Heart right ventricle (tissue), 16 donors: ENCODE measurements around the gene RBM20. TPM values are rescaled to one million over a fixed set of nuclear protein-coding genes. Genes with fewer than 3 reads are reported as not detected.
"Not testable (repeated sequence)": the region's sequence is repeated elsewhere in the genome, so short reads cannot be mapped to it uniquely, and the experiment has no call there.

Experiments used
- ATAC-seq, 8 donors: fragments of 200-7000 bp; cut with Tn5 transposase; one replicate each; pipeline ENCODE4 v1.9.1; 2020; ENCODE audit warnings: mild to moderate bottlenecking in 8 of 8, moderate library complexity in 8 of 8, moderate number of reproducible peaks in 1 of 8
- DNase-seq, 2 donors: peaks; one replicate each; pipeline ENCODE4 v3.0.0-alpha.2; 2020
- H3K27ac ChIP-seq, 10 donors: fragments of 200-600 bp; sonication (generic) in 2 of 10; one replicate each; pipeline versions ENCODE4 v1.5.0 to v1.8.0; 2020 to 2022; ENCODE audit warnings: mild to moderate bottlenecking in 3 of 10
- H3K27me3 ChIP-seq, 7 donors: fragments of 200-600 bp; one replicate each; pipeline ENCODE4 v1.8.0; 2021 to 2022; ENCODE audit warnings: mild to moderate bottlenecking in 2 of 7
- H3K36me3 ChIP-seq, 9 donors: fragments of 200-600 bp; sonication (generic) in 1 of 9; one replicate each; pipeline versions ENCODE4 v1.5.0 to v1.8.0; 2020 to 2022; ENCODE audit warnings: mild to moderate bottlenecking in 2 of 9
- H3K4me1 ChIP-seq, 9 donors: fragments of 200-600 bp; sonication (generic) in 1 of 9; one replicate each; pipeline versions ENCODE4 v1.5.0 to v1.8.0; 2020 to 2022; ENCODE audit warnings: mild to moderate bottlenecking in 4 of 9
- H3K4me3 ChIP-seq, 10 donors: fragments of 200-600 bp; sonication (generic) in 2 of 10; one replicate each; pipeline versions ENCODE4 v1.5.0 to v1.8.0; 2020 to 2022; ENCODE audit warnings: mild to moderate bottlenecking in 7 of 10, moderate library complexity in 2 of 10
- H3K9me3 ChIP-seq, 11 donors: fragments of 200-600 bp in 10 of 11; sonication (generic) in 2 of 11; one replicate each; pipeline versions ENCODE4 v1.5.0 to v1.8.0; 2013 to 2022; ENCODE audit warnings: mild to moderate bottlenecking in 2 of 11, control low read depth in 1 of 11, moderate library complexity in 1 of 11
- WGBS, 2 donors: extraction: QIAGEN DNeasy Blood & Tissue Kit; methylation state at CpG; one replicate each; pipeline ENCODE4 v1.1.7; 2013; ENCODE audit warnings: inconsistent platforms in 1 of 2; 5-methylcytosine and 5-hydroxymethylcytosine counted together
- intact Hi-C, 10 donors: fragments of 100-400 bp; cut with DNase I; formaldehyde crosslinking; loops; one replicate each; pipeline versions ENCODE4 v1.11.1 to v1.14.2; 2022
- polyA plus RNA-seq, 2 donors: library from polyadenylated mRNA; stranded (reverse); fragments of 200-250 nt; gene quantifications; one replicate each; pipeline ENCODE4 v1.2.3, GENCODE V29; 2013
- total RNA-seq, 10 donors: library from RNA; stranded (reverse); fragmentation: NEBNext Ultra II Directional in 3 of 10; extraction: Animal tissue kit (Norgen Biotek cat#: 25700) in 3 of 10; gene quantifications; one replicate each; pipeline versions ENCODE4 v1.2.1 to v1.2.4, GENCODE V29; 2021 to 2023
- TF ChIP-seq, protein P1 (sequence below), 9 donors: fragments of 200-600 bp; sonication (generic) in 2 of 9; IDR thresholded peaks; one replicate each; pipeline versions ENCODE4 v1.5.0 to v1.8.0; 2021 to 2022; ENCODE audit warnings: antibody characterized with exemption in 9 of 9, mild to moderate bottlenecking in 5 of 9, moderate library complexity in 1 of 9
- donor health status: Arrhythmogenic right ventricular cardiomyopathy.
- donor health status: ischemic (EF 13 %, LVEDD 7.1; RV severe dilation, severe dysfunction).
- donor health status: healthy with polysubstance abuse.
- donor health status: DM: no; HTN: yes; CAD: no.
- donor health status: DM: no; HTN: no; CAD: no.
- donor health status: ischemic (EF 25% LVEDD 6.9; RV normal size, moderate dysfunction).
- donor health status: ischemic (EF 25% LVEDD 5.7; RV mildly dilated, moderate dysfunction).
- donor health status: healthy.
- donor health status: DM: yes; HTN: yes; CAD: no.
- donor health status: Ischemic cardiomyopathy.
- donor health status: ischemic (EF 35%, LVEDD 5.7; RV mildly dilated, moderate dysfunction).
- donor health status: nonischemic (EF 11% LVEDD 7.7; RV severe dilation, severe dysfunction).
- donor health status: DM: yes; HTN: yes; CAD: no.
- donor health status: PGD.
- donor health status: ischemic (EF 29% LVEDD 5.4; RV normal size, mild dysfunction).
- donor health status: nonischemic (EF 23%, LVEDD 6.1; RV moderate dilation, normal function).

RBM20 gene
- total and polyA plus RNA-seq, 12 donors = 10.1 to 186 (median 134) TPM

DNA sequence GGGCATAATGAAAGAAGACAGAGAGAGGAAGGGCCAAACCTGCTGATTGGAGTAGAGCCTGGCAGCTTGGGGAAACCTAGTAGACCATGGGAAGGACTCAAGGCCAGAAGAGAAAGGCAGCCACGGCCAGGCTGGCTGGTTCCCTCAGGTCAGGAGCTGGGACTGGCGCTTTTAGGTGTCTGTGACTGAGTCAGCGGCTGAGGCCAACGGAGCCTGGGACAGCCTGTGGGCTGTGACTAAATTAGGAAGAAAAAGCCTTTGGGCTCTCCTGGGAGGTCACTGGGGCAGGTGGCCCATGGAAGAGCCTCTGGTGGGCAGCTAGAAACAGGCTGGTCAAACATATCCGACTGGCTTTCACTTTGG is 118.7 kb downstream of the RBM20 start:
- Histone ChIP-seq H3K36me3 (no peaks in the 10 kb centered on the region), H3K4me3 (no peak overlapping the region), H3K27me3 (peaks cover 0 to 3% (median 0%) of the 10 kb centered on the region in 7 donors), H3K27ac (peak overlapping the region; percentile 66 to 93 (median 87)), H3K4me1 (peaks cover 5 to 64% (median 33%) of the 10 kb centered on the region in 9 donors), H3K9me3 (no peaks in the 10 kb centered on the region)
- ATAC-seq = peak; percentile 30 to 74 (median 56)
- intact Hi-C loops = no loop called here
- WGBS, 2 donors = 51 to 65% methylated on average over 5 of the region's 5 CpGs
- TF ChIP-seq, protein P1, sequence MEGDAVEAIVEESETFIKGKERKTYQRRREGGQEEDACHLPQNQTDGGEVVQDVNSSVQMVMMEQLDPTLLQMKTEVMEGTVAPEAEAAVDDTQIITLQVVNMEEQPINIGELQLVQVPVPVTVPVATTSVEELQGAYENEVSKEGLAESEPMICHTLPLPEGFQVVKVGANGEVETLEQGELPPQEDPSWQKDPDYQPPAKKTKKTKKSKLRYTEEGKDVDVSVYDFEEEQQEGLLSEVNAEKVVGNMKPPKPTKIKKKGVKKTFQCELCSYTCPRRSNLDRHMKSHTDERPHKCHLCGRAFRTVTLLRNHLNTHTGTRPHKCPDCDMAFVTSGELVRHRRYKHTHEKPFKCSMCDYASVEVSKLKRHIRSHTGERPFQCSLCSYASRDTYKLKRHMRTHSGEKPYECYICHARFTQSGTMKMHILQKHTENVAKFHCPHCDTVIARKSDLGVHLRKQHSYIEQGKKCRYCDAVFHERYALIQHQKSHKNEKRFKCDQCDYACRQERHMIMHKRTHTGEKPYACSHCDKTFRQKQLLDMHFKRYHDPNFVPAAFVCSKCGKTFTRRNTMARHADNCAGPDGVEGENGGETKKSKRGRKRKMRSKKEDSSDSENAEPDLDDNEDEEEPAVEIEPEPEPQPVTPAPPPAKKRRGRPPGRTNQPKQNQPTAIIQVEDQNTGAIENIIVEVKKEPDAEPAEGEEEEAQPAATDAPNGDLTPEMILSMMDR (IDR thresholded peaks at IDR 0.05) = no peak
- DNase-seq = peak; percentile 48 to 70

DNA sequence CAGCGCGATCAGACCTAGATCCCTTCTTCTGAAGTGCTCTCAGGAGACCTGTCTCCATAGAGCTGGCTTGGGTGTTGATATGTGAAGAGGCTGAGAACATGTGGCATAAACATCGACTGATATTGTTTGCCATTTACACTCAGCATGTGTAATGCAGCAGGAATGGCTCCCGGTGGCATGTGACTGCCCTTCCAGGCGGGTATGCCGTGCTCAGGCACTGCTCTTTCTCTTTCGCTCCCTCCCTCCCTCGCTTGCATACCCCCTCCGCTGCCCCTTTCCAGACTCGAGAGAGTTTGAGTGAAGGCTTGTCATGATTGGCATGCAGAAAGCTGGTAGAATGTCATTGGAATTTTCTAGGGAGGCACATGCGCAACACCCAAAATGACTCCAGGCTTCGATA is 120.2 kb downstream of the RBM20 start:
- DNase-seq (peak; percentile 66 to 75), ATAC-seq (peak; percentile 79 to 91 (median 84))
- 42 to 56% methylated on average over 12 of the region's 12 CpGs for WGBS, 2 donors
- intact Hi-C loops = no loop called here
- peaks cover 0 to 3% (median 0%) of the 10 kb centered on the region in 7 donors for H3K27me3 ChIP-seq
- no peaks in the 10 kb centered on the region for H3K36me3 ChIP-seq
- TF ChIP-seq, protein P1 (IDR thresholded peaks at IDR 0.05) = no peak
- H3K27ac ChIP-seq = peak overlapping the region; percentile 59 to 93 (median 87)
- no peaks in the 10 kb centered on the region for H3K9me3 ChIP-seq
- peak overlapping the region in 9 of 10 donors; percentile 15 to 48 (median 42) for H3K4me3 ChIP-seq
- H3K4me1 ChIP-seq = peaks cover 0 to 57% (median 17%) of the 10 kb centered on the region in 9 donors

DNA sequence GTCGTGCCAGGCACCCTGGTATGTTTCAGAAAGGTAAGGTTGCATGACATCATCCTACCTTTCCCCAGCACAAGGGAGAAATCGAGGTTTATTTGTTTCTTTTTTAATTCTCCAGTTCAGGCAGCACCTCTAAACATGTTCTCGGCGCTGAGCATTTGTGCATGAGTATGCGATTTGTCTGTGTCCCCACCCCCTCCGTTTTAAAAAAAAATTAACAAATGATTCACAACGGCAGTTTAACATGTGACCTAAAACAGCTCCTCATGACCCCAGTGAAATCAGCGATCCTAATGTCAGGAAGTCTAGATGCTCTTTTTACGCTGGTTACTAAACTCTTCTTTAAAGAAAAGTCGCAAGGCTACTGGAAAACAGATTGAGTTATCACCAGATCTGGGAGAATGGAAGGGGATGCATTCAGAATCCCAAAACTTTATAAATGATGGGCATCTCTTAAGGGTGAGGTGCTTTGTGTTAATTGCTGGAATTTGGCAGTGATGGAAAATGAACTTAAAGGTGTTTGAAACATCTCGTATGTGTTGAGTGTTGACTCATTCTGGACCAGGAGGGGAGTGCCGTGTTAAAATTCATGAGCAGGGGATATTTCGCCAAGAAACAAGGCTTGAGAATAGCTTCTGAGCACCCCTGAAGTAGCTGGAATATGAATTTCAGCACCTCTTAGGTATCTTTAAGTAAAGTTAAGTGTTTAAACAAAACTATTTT is 120.8 kb downstream of the RBM20 start:
- peaks cover 0 to 51% (median 12%) of the 10 kb centered on the region in 9 donors for H3K4me1 ChIP-seq
- H3K9me3 ChIP-seq = no peaks in the 10 kb centered on the region
- peak overlapping the region; percentile 59 to 92 (median 84) for H3K27ac ChIP-seq
- DNase-seq = no peak
- TF ChIP-seq, protein P1 (IDR thresholded peaks at IDR 0.05) = no peak
- H3K4me3 ChIP-seq = peak overlapping the region in 9 of 10 donors; percentile 15 to 48 (median 42)
- peaks cover 0 to 3% (median 0%) of the 10 kb centered on the region in 7 donors for H3K27me3 ChIP-seq
- ATAC-seq = peak in 7 of 8 donors; percentile 2 to 39 (median 29)
- WGBS, 2 donors = 45 to 55% methylated on average over 13 of the region's 13 CpGs
- no peaks in the 10 kb centered on the region for H3K36me3 ChIP-seq
- intact Hi-C loops = no loop called here

DNA sequence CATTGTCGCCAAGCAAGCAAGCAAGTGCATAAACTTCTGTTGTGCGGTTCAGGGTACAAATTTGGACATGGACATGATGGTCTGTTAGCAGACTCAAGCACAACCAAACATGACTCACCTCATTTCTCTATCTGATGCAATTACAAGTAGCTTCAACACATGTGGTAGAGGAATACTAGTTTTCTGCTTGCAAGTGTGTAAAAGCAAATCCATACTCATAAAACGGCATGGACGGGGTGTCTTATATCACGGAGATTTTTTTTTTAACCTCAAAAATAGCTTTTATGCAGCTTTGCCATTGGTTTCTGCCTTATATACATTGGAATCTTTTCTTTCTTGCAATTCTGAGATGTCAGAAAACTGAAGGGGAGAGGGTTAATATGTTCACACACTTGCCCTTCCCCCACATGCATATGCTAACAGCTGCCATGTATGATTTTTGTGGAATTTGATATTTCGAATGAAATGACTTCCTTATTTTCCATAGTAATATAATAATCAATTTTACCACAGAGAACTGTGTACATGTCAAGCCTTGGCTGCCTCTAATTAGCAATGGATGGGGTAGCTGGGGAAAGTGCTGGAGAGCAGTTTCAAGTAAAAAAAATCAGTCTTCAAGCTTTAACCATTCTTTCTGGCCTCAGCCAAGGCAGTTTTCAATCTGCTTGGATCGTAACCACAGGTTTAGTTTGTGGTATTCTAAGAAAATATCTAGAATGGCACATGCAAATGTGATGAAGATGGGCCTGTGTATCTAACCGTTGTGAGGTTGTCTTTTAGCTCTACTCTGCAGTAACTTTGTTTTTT is 121.6 kb downstream of the RBM20 start:
- H3K27ac ChIP-seq = peak overlapping the region; percentile 59 to 92 (median 84)
- H3K4me1 ChIP-seq = peaks cover 0 to 44% (median 11%) of the 10 kb centered on the region in 9 donors
- ATAC-seq = peak in 2 of 8 donors; percentile 19 to 45
- no peaks in the 10 kb centered on the region for H3K9me3 ChIP-seq
- H3K4me3 ChIP-seq = peak overlapping the region in 9 of 10 donors; percentile 15 to 48 (median 42)
- intact Hi-C loops = no loop called here
- peaks cover 0 to 3% (median 0%) of the 10 kb centered on the region in 7 donors for H3K27me3 ChIP-seq
- 46 to 68% methylated on average over 8 of the region's 8 CpGs for WGBS, 2 donors
- no peak for DNase-seq
- no peaks in the 10 kb centered on the region for H3K36me3 ChIP-seq
- TF ChIP-seq, protein P1 (IDR thresholded peaks at IDR 0.05) = no peak

DNA sequence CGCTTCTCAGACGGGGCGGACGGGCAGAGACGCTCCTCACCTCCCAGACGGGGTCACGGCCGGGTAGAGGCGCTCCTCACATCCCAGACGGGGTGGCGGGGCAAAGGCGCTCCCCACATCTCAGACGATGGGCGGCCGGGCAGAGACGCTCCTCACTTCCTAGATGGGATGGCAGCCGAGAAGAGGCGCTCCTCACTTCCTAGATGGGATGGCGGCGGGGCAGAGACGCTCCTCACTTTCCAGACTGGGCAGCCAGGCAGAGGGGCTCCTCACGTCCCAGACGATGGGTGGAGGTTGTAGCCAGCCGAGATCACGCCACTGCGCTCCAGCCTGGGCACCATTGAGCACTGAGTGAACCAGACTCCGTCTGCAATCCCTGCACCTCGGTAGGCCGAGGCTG is 123.5 kb downstream of the RBM20 start:
- Histone ChIP-seq H3K27ac (peak overlapping the region in 7 of 10 donors; percentile 28 to 83 (median 74)), H3K4me1 (peaks cover 0 to 43% (median 7%) of the 10 kb centered on the region in 9 donors), H3K4me3 (peak overlapping the region in 8 of 10 donors; percentile 0 to 48 (median 35))
- H3K27me3 ChIP-seq, intact Hi-C loops, H3K9me3 ChIP-seq, ATAC-seq, H3K36me3 ChIP-seq, DNase-seq: not testable (repeated sequence)
- 65 to 67% methylated on average over 13 to 22 of the region's 29 CpGs for WGBS, 2 donors
